A673 (cell line): Measurements from ENCODE around the gene DLX2.

Experiments used
- CTCF ChIP-seq: fragments of 300-800, 200-600 bp; sonication (generic); conservative IDR thresholded peaks from 2 replicates; pipeline ENCODE4 v1.5.1; 2017; ENCODE audit warnings: low read depth, mild to moderate bottlenecking, antibody characterized with exemption, low read length, moderate library complexity, mixed read lengths
- EZH2 ChIP-seq: fragments of 200-600 bp; sonication (generic); IDR thresholded peaks from 2 replicates; pipeline ENCODE4 v1.6.1; 2017; ENCODE audit warnings: borderline replicate concordance, low read depth, mild to moderate bottlenecking, mixed read lengths, antibody characterized with exemption, low read length; ENCODE audit not compliant: poor library complexity, severe bottlenecking

- TF ChIP-seq CTCF (no peak), EZH2 (no peak)
Observed at GRCh38 chr2:172108587-172108930, 5.9 kb upstream of the DLX2 start.
